Stimulated activated naive B cell treated with anti-CD40 and anti-IgM and Interleukin-4, amounts not matched to agents 10 μg/mL and 1 μg/mL and 100 μg/mL, for 72 hours (primary cell): ENCODE results near the gene SDR42E1.

Experiments used
- ATAC-seq, 2 donors: fragments of 150-1000 bp; cut with Tn5 transposase; replicated peaks; 2 replicates each; pipeline ENCODE4 v1.10.0; 2021; ENCODE audit warnings: moderate library complexity in 1 of 2
- DNase-seq: peaks from one replicate; pipeline ENCODE4 v3.0.0; 2021
- H3K27ac Mint-ChIP-seq: one replicate; pipeline ENCODE4 v1.8.0; 2022; ENCODE audit warnings: mild to moderate bottlenecking, mixed read lengths
- H3K27me3 Mint-ChIP-seq, 2 donors: one replicate each; pipeline ENCODE4 v1.8.0; 2022; ENCODE audit warnings: mixed read lengths in 2 of 2
- H3K36me3 Mint-ChIP-seq, 2 donors: one replicate each; pipeline ENCODE4 v1.8.0; 2022; ENCODE audit warnings: mixed read lengths in 2 of 2, mild to moderate bottlenecking in 1 of 2
- H3K4me1 Mint-ChIP-seq, 2 donors: one replicate each; pipeline ENCODE4 v1.8.0; 2022; ENCODE audit warnings: mixed read lengths in 2 of 2, mild to moderate bottlenecking in 1 of 2
- H3K4me3 Mint-ChIP-seq, 2 donors: one replicate each; pipeline ENCODE4 v1.8.0; 2022; ENCODE audit warnings: mild to moderate bottlenecking in 2 of 2, mixed read lengths in 2 of 2, moderate library complexity in 1 of 2
- H3K9me3 Mint-ChIP-seq, 2 donors: one replicate each; pipeline ENCODE4 v1.8.0; 2022; ENCODE audit warnings: mixed read lengths in 2 of 2, mild to moderate bottlenecking in 1 of 2

SDR42E1 gene

DNA sequence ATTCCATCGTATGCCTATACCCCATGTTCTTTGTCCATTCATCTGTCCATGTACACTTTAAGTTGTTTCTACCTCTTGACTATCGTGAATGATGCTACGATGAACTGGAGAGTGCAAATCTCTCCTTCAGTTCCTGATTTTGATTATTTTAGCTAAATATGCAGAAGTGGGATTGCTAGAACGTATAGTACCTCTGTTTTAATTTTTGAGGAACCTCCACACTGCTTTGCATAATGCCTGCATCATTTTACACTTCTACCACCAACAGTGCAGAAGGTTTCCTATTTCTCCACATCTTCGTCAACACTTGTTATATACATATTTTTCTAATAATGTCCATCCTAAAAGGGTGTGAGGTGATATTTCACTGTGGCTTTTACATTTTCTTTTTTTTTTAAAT lies 43.9 kb downstream of the SDR42E1 start:
- peaks cover 20 to 36% of the 10 kb centered on the region in 2 donors for H3K9me3 Mint-ChIP-seq
- H3K4me1 Mint-ChIP-seq = peaks cover 3 to 12% of the 10 kb centered on the region in 2 donors
- peak; percentile 73 to 74 for ATAC-seq
- H3K4me3 Mint-ChIP-seq = no peak overlapping the region
- no peaks in the 10 kb centered on the region for H3K27me3 Mint-ChIP-seq
- DNase-seq = no peak
- H3K36me3 Mint-ChIP-seq = peaks cover 9 to 21% of the 10 kb centered on the region in 2 donors
- H3K27ac Mint-ChIP-seq = no peak overlapping the region

- H3K36me3 Mint-ChIP-seq = peaks cover 11 to 28% of the 10 kb centered on the region in 2 donors
- H3K9me3 Mint-ChIP-seq = peaks cover 11 to 13% of the 10 kb centered on the region in 2 donors
- ATAC-seq (peak in 1 of 2 donors; percentile 18), DNase-seq (no peak)
- H3K4me1 Mint-ChIP-seq = peaks cover 3 to 12% of the 10 kb centered on the region in 2 donors
- no peaks in the 10 kb centered on the region for H3K27me3 Mint-ChIP-seq
- no peak overlapping the region for H3K4me3 Mint-ChIP-seq
- H3K27ac Mint-ChIP-seq = no peak overlapping the region
These were observed 46.5 kb downstream of the SDR42E1 start for GRCh38 chr16:81964808-81965207.

DNA sequence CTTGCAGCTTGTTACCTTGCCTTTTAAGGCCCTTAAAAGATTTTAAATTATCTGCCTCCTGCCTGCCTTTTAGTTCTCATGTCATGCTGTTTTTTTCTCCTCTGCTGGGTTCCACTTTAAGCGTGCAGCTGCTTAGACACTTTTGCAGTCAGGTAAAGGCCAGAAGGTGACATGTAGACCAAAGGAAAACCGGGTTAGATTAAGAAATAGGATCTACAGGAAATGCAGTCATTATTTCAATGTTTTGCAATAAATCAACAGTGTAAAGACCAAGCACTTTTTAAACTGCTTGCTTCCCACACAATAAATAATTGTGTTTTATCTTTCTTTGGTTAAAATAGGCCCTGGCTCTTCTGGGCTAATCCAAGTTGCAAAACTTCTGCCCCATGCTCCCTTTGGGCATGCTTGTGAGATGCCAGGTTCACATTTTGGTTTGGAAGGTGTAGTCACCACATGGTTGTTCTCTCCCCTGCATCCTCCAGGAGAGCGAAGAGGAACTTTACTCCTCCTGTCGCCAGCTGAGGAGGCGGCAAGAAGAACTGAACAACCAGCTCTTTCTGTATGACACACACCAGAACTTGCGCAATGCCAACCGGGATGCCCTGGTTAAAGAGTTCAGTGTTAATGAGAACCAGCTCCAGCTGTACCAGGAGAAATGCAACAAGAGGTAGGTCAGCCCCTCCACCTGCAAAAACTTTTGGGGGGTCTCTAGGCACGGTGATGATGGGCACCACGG lies 54.9 kb downstream of the SDR42E1 start:
- no peaks in the 10 kb centered on the region for H3K9me3 Mint-ChIP-seq
- ATAC-seq (no peak), DNase-seq (no peak)
- no peak overlapping the region for H3K4me3 Mint-ChIP-seq
- no peak overlapping the region for H3K27ac Mint-ChIP-seq
- no peaks in the 10 kb centered on the region for H3K4me1 Mint-ChIP-seq
- H3K27me3 Mint-ChIP-seq = no peaks in the 10 kb centered on the region
- peaks cover 65 to 86% of the 10 kb centered on the region in 2 donors for H3K36me3 Mint-ChIP-seq

DNA sequence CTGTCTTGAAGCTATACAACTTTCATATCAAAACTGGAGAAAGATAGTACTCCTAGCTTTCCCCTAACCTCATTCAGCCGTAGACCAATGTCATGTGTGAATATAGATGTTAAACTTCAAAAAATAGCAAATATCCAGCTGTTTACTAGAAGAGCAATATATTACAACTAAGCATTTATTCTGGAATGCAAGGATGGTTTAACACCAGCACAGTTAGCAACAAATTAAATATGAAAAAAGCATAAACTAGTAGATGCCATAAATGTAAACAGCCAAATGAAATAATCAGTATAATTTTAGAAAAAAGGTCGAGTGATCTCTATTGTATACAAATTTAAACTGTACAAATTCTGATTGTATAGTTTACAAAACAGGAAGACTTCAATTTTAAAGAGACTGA lies 59.7 kb downstream of the SDR42E1 start:
- Mint-ChIP-seq H3K27ac (no peak overlapping the region), H3K36me3 (peaks cover 74 to 91% of the 10 kb centered on the region in 2 donors), H3K4me1 (no peaks in the 10 kb centered on the region), H3K4me3 (no peak overlapping the region), H3K27me3 (no peaks in the 10 kb centered on the region), H3K9me3 (peaks cover 17 to 19% of the 10 kb centered on the region in 2 donors)
- DNase-seq (no peak), ATAC-seq (no peak)

DNA sequence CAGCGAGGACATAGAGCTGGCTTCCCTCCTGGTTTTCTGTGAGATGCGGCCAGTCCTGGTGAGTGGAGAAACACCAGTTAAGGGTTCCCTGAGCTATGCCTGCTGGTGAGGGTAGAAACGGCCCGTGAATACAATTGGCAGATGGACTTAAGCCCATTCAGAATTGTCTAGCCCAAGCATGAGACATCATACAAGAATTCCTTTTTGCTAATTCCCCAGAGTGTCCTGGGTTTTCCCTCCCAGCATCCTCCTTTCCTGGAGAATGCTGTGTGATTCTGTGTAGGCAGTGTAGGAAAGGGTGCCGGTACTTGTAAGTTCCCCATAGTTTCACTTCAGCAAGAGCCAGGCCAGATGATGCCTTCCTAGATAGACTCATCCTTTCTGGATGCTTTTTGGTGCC lies 65.1 kb downstream of the SDR42E1 start:
- Mint-ChIP-seq H3K4me1 (no peaks in the 10 kb centered on the region), H3K4me3 (no peak overlapping the region), H3K9me3 (peaks cover 17 to 19% of the 10 kb centered on the region in 2 donors), H3K27me3 (no peaks in the 10 kb centered on the region), H3K27ac (no peak overlapping the region), H3K36me3 (peaks cover 54 to 85% of the 10 kb centered on the region in 2 donors)
- DNase-seq = no peak
- no peak for ATAC-seq

DNA sequence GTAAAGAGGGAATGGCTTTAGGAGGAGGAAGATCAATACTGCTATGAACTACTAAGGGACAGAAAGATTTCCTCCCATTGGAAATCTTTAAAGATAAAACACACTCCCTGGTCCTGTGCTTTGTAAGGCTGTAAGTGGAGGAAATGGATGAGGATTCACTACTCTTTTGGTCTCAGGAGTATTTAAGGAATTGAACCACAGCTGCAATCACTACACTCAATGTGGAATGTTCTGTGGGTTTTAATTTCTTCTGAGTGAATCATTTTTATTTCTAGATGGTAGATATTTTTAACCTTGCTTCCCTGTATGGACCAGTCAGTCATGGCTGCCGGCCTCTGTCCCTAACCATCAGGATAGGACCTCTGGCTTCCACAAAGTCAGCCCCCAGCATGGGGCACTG lies 65.6 kb downstream of the SDR42E1 start:
- H3K27ac Mint-ChIP-seq = peak overlapping the region; percentile 20
- no peaks in the 10 kb centered on the region for H3K4me1 Mint-ChIP-seq
- peaks cover 56 to 85% of the 10 kb centered on the region in 2 donors for H3K36me3 Mint-ChIP-seq
- no peaks in the 10 kb centered on the region for H3K27me3 Mint-ChIP-seq
- no peak for ATAC-seq
- no peak overlapping the region for H3K4me3 Mint-ChIP-seq
- no peak for DNase-seq
- peaks cover 16 to 17% of the 10 kb centered on the region in 2 donors for H3K9me3 Mint-ChIP-seq

GRCh38 chr16:81942007-81942601 lies 69.2 kb downstream of the SDR42E1 start:
- no peaks in the 10 kb centered on the region for H3K27me3 Mint-ChIP-seq
- no peaks in the 10 kb centered on the region for H3K4me1 Mint-ChIP-seq
- DNase-seq (no peak), ATAC-seq (no peak)
- H3K9me3 Mint-ChIP-seq = no peaks in the 10 kb centered on the region
- no peak overlapping the region for H3K27ac Mint-ChIP-seq
- H3K36me3 Mint-ChIP-seq = peaks cover 41 to 74% of the 10 kb centered on the region in 2 donors
- no peak overlapping the region for H3K4me3 Mint-ChIP-seq

- no peak overlapping the region for H3K4me3 Mint-ChIP-seq
- DNase-seq (no peak), ATAC-seq (no peak)
- no peaks in the 10 kb centered on the region for H3K27me3 Mint-ChIP-seq
- H3K36me3 Mint-ChIP-seq = peaks cover 40 to 71% of the 10 kb centered on the region in 2 donors
- no peak overlapping the region for H3K27ac Mint-ChIP-seq
- no peaks in the 10 kb centered on the region for H3K4me1 Mint-ChIP-seq
- H3K9me3 Mint-ChIP-seq = no peaks in the 10 kb centered on the region
These were observed 70.3 kb downstream of the SDR42E1 start for GRCh38 chr16:81940781-81941560.

DNA sequence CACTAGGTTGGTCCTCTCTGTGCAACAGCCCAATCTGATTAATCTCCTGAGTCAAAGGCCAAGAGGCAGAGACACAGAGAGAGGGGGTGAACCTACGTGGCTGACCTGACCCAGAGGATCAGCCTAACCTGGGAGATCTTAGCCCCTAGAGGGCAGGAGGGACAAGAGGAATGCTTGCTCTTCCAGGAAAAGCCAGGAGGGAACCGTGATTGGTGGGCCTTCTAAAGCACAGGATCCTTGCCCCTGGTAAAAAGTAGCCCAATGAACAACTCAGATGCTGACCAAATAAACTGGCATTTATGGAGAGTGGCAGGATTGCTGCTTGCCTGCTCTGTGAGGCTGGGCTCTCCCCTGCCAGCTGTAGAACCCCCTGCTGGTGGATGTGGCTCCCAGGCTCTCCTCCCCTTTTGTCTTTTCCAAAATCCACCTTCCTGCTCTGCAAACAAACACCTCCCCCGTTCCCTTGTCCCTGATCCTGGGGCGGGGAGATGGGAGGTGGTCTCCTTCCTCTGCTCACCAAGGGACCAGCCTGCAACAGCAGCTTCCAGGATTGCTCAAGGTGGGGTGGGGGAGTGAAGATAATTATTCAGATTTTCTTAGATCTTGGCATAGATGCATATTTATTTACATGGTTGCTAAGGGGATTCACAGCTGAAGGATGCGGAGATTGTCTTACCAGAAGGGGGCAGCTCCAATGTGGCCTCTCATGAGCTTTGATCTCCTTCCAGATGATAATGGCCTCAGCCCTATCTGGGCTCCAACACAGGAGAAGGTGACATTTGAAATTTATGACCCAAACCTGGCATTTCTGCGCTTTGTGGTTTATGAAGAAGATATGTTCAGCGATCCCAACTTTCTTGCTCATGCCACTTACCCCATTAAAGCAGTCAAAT lies 71.9 kb downstream of the SDR42E1 start:
- peaks cover 0 to 2% of the 10 kb centered on the region in 2 donors for H3K4me1 Mint-ChIP-seq
- peak overlapping the region; percentile 25 for H3K27ac Mint-ChIP-seq
- DNase-seq (no peak), ATAC-seq (no peak)
- H3K36me3 Mint-ChIP-seq = peaks cover 43 to 71% of the 10 kb centered on the region in 2 donors
- H3K9me3 Mint-ChIP-seq = no peaks in the 10 kb centered on the region
- H3K27me3 Mint-ChIP-seq = no peaks in the 10 kb centered on the region
- H3K4me3 Mint-ChIP-seq = no peak overlapping the region
